ENCODE data around the gene COL4A4.

The COL4A4 gene

DNA sequence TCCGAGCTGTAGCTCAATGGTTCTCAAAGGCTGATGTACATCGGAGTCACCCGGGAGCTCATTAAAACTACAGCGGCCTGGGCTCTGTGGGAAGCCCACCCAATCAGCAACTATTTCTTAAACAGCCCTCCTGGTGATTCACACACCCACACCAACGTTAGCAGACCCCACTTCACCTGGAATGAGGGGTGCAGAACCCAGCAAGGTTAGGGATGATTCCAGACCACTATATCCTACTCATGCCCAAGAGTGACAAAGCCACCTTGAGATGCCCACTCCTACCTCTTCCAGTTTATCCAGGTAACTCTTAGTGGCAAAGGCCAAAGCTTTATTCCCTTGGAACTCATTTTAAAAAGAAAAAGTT is 178.4 kb downstream of the COL4A4 start:
- no peaks in the 10 kb centered on the region for H3K36me3 ChIP-seq (ENCODE audit: control insufficient read depth, insufficient read depth, low read length)
- no peaks in the 10 kb centered on the region for H3K27me3 ChIP-seq (replicated peaks; ENCODE audit: control insufficient read depth, insufficient read depth, low read length)
- no peak for DNase-seq (ENCODE audit: extremely low read depth, insufficient read length)
- TF ChIP-seq, protein P1, sequence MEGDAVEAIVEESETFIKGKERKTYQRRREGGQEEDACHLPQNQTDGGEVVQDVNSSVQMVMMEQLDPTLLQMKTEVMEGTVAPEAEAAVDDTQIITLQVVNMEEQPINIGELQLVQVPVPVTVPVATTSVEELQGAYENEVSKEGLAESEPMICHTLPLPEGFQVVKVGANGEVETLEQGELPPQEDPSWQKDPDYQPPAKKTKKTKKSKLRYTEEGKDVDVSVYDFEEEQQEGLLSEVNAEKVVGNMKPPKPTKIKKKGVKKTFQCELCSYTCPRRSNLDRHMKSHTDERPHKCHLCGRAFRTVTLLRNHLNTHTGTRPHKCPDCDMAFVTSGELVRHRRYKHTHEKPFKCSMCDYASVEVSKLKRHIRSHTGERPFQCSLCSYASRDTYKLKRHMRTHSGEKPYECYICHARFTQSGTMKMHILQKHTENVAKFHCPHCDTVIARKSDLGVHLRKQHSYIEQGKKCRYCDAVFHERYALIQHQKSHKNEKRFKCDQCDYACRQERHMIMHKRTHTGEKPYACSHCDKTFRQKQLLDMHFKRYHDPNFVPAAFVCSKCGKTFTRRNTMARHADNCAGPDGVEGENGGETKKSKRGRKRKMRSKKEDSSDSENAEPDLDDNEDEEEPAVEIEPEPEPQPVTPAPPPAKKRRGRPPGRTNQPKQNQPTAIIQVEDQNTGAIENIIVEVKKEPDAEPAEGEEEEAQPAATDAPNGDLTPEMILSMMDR (IDR thresholded peaks at IDR 0.05; ENCODE audit: insufficient read depth, low read length, poor library complexity, severe bottlenecking) = no peak
- H3K4me3 ChIP-seq (replicated peaks; ENCODE audit: low read depth, low read length) = no peak overlapping the region

DNA sequence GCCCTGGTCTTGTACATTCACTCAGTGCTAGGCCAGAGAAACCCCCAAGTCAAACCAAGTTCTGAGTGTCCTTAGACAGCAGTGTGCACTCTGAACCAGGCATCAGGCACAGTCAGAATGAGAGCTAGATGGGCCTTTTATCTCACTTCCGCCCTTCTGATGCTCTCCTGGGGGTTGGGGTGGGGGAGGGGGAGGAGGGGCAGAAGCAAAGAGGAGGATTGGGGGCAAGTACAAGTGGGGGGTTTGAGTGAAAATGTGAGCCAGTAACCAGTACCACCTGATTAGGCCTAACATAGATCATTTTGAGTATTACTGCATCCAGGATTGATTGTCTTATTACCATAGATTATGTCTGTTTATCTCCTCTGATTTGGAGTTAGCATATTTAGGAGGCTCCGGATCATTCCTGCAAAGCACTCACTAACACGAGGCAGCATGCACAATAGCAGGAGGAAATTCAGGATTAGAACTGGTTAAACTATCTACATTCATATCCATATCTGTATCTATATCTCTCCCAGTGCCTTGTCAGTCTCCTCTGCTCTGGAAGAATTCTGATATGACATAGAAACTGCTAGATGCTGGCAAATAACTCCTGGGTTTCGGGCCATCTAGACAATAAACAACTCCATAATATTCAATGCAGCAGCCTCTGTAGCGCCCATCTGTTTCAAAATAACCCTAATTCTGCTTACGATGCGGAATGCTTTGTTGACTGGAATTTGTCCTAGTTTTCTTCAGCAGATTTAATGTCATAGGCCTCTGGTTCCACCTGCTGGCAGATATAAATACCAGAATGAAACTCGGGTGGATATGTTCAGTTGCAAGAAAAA is 179.0 kb downstream of the COL4A4 start:
- peak; percentile 36 for DNase-seq (ENCODE audit: extremely low read depth, insufficient read length)
- TF ChIP-seq, protein P1 (IDR thresholded peaks at IDR 0.05; ENCODE audit: insufficient read depth, low read length, poor library complexity, severe bottlenecking) = peak; percentile 48
- Histone ChIP-seq H3K27me3 (replicated peaks; ENCODE audit: control insufficient read depth, insufficient read depth, low read length) (no peaks in the 10 kb centered on the region), H3K4me3 (replicated peaks; ENCODE audit: low read depth, low read length) (no peak overlapping the region), H3K36me3 (ENCODE audit: control insufficient read depth, insufficient read depth, low read length) (no peaks in the 10 kb centered on the region)

DNA sequence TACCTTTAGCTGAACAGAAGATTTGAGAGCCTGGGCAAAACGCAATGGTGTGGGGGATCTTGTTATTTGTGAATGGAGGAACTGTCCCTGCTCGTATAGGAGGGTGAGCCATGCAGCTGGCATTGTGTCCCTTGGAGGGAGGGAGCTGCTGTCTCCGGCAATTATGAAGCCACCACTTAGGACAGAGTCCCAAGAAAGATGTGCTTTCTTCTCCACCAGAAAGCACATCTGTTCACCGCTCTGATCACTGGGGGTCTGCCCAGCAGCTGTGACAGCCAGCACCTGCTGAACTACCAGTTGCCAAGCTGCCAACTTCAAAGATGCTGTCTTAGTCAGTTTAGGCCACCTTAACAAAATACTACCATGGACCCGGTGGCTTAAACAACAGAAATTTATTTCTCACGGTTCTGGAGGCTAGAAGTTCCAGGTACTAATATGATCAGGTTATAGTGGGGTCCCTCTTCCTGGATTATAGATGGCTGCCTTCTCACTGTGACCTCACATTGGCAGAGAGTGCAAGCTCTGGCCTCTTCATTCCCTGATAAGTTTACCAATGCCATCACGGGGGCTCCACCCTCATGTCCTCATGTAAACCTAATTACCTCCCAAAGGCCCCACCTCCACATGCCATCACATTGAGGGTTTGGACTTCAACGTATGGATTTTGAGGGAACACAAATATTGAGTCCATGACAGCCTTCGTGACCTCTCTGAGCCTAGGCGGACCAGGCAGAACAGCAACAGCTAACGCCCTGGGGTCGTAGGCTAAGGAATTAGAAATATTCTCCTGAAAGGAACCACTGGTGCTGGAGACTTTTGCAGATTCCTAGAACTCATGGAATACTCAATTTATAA is 179.9 kb downstream of the COL4A4 start:
- TF ChIP-seq, protein P1 (IDR thresholded peaks at IDR 0.05; ENCODE audit: insufficient read depth, low read length, poor library complexity, severe bottlenecking) = no peak
- no peak overlapping the region for H3K4me3 ChIP-seq (replicated peaks; ENCODE audit: low read depth, low read length)
- no peak for DNase-seq (ENCODE audit: extremely low read depth, insufficient read length)
- no peaks in the 10 kb centered on the region for H3K36me3 ChIP-seq (ENCODE audit: control insufficient read depth, insufficient read depth, low read length)
- no peaks in the 10 kb centered on the region for H3K27me3 ChIP-seq (replicated peaks; ENCODE audit: control insufficient read depth, insufficient read depth, low read length)

DNA sequence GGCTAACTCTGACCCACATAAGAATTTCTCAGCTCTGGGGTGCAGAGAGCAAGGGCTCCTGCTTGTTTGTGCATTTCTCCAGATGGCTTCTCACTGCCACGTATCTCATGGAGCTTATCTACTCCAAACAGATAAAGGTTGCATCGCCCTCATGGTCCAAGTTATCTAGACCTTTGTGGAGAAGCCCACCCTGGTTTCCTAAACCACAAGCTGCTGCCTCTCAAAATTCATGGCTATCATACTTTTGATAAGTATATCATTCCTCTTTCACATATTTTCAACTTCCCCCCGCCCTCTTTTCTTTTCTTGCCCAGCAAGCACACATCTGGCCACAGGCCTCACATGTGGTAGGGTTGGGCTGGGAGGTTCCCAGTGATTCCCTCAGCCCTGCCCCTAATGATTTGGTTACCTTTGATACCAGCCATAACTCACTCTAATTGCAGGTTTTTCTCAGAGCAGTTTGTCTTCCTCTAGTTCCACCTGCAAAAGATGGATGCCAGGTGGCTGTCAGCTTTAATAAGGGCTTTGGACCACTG is 182.1 kb downstream of the COL4A4 start:
- DNase-seq (ENCODE audit: extremely low read depth, insufficient read length) = no peak
- Histone ChIP-seq H3K27me3 (replicated peaks; ENCODE audit: control insufficient read depth, insufficient read depth, low read length) (no peaks in the 10 kb centered on the region), H3K4me3 (replicated peaks; ENCODE audit: low read depth, low read length) (no peak overlapping the region), H3K36me3 (ENCODE audit: control insufficient read depth, insufficient read depth, low read length) (no peaks in the 10 kb centered on the region)
- TF ChIP-seq, protein P1 (IDR thresholded peaks at IDR 0.05; ENCODE audit: insufficient read depth, low read length, poor library complexity, severe bottlenecking) = no peak

DNA sequence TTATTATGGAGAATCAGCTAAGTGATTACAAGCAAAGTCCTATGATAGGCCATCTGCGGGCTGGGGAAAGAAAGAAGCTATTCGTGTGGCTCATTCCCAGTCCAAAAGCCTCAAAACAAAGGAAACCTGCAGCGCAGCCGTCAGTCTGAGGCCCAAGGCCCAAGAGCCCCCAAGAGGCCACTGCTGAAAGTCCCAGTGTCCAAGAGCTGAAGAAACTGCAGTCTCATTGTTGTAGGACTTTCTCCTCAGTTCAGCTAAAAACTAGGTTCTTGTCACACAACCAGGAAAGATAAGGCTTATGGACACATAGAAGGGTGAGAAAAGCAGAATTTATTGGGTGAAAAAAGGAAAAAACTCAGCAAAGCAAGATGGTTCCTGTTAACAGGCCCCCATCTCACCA is 185.0 kb downstream of the COL4A4 start:
- Histone ChIP-seq H3K36me3 (ENCODE audit: control insufficient read depth, insufficient read depth, low read length) (peaks cover 2% of the 10 kb centered on the region; the same call in 1 of the 2 replicates), H3K27me3 (replicated peaks; ENCODE audit: control insufficient read depth, insufficient read depth, low read length) (no peaks in the 10 kb centered on the region), H3K4me3 (replicated peaks; ENCODE audit: low read depth, low read length) (no peak overlapping the region)
- TF ChIP-seq, protein P1 (IDR thresholded peaks at IDR 0.05; ENCODE audit: insufficient read depth, low read length, poor library complexity, severe bottlenecking) = no peak
- DNase-seq (ENCODE audit: extremely low read depth, insufficient read length) = no peak
